Urothelium cell line (cell line): ENCODE data around the gene COQ9.
A peak's percentile ranks its signal among the peaks of the same experiment; 100 is the strongest.
"Not testable (repeated sequence)": the region's sequence is repeated elsewhere in the genome, so short reads cannot be mapped to it uniquely, and the experiment has no call there.

Source experiments
- DNase-seq: peaks from one replicate; pipeline ENCODE4 v3.0.0; 2011; ENCODE audit warnings: low spot score, mixed read lengths
- FAIRE-seq: peaks from 2 replicates; lab custom pipeline; 2011; peaks lifted over from hg19 to GRCh38; lab: Jason Lieb, UNC

COQ9 gene, protein sequence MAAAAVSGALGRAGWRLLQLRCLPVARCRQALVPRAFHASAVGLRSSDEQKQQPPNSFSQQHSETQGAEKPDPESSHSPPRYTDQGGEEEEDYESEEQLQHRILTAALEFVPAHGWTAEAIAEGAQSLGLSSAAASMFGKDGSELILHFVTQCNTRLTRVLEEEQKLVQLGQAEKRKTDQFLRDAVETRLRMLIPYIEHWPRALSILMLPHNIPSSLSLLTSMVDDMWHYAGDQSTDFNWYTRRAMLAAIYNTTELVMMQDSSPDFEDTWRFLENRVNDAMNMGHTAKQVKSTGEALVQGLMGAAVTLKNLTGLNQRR

DNA sequence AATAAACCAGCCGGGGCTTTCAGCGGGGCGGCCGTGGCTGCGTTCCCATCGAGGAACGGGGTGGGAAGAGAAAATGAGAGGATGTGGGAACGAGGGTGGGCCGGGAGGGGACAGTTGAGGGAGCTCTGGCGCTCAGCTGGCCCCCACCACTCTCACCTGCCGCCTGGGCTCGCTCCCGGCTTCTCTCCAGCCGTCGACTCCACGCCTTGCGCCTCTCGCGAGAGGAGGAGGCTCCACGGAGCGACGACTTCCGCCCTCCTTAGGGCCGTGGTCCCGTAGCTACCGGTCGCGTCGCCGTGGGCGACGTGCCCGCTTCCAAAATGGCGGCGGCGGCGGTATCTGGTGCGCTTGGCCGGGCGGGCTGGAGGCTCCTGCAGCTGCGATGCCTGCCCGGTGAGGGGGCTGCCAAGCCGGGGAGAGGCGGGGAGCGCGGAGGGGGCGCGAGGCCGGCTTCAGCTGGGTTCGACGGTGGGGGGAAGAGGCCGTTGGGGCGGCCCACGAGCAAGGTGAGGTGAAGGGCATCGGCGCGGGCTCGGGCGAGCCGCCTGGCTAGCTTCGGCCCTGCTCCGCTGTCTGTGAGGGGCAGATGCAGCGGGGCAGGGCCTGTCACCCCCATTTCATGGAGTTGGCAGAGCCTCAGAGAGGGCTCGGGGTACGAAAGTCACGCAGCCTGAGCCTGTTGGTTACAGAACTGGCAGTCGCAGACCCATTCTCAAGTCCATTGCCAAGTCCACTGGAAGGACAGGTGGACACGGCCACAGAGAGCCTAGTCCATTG lies at the start of gene COQ9, which contains the start of gene CIAPIN1:
Gene COQ9, plus strand, starts transcription at position 294 of the 777 bp plus-strand sequence. Its CDS starts 27 bp downstream, at position 321.
Gene CIAPIN1, minus strand, starts transcription at position 200 of the 777 bp plus-strand sequence. CDS start 6,457 bp downstream, outside the sequence.
- peak; percentile 92 for FAIRE-seq
- peak; percentile 98 for DNase-seq

DNA sequence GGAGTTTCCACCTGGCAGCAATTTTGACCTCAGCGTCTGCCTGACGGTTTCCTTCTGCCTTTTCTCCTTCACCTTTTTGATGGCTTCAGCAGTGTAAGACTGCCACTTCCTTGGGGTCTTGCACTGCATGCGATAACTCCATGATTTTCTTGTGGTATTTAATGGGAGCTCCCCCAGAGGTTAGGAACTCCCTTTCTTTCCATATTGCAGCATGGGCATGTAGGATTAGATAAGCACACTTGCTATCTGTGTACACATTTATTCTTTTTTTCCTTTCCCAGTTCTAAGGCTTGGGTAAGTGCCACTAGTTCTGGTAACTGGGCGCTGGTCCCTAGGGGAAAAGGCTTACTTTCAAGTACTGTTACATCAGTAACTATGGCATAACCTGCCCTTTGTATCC lies 49.8 kb upstream of the COQ9 start:
- not testable (repeated sequence) for DNase-seq, FAIRE-seq

DNA sequence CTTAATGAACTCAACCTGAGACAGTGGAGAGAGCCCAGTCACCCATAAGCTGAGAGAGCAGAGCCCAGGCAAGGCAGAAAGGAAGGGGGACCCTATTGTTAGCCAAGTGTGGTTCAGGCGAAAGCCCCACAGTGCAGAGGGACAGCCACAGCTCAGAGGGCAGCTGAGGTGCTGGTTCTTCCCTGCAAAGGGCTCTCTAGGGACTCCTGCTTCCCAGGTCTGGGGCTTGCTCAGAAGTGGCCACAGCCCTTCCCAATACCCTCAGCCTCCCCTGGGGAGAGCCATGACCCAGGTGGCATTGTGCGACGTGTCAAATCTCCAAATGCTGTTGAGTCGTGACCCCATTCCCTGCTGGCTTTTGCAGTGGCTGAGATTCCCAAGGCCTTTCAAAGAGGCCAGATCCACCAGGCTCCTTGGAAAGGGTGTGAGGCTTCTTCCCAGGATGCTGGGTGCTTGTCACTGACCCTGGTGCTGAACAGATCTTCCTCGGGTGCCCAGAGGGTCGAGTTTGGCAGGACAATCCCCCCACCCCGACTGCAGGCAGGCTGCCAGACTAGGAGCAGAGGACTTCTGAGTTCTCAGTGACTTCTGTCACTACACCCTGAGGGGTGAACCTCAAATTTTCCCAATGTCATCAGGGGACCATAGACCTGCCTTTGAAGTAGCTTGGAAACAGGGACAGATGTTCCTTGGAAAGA lies 45.2 kb upstream of the COQ9 start:
- DNase-seq: no peak
- no peak for FAIRE-seq

- DNase-seq (no peak), FAIRE-seq (no peak)
Measured at GRCh38 chr16:57403965-57404817, 43.1 kb upstream of the COQ9 start, which contains the start of gene CCL17. TSS of gene CCL17 (plus strand) at chr16:57404767. CDS start at chr16:57413933, 9,166 bp downstream.

DNA sequence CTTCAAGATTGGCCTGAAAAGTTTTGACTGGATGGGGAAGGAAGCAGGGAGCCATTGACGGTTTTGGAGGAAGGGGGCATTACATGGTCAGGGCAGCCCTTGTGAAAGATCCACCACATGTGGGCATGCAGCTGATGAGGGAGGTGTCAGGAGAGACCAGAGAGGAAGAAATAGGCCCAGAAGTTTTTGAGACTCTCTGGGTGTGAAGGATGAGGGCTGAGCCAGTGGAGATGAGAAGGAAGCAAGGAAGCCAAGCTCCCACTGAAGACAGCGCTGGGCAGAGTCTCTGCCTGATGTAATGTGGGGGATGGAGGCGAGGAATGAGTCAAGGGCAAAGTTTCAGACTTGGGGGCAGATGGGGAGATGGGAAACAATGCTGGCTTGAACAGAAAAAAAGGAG lies 42.2 kb upstream of the COQ9 start:
- FAIRE-seq: no peak
- no peak for DNase-seq

DNA sequence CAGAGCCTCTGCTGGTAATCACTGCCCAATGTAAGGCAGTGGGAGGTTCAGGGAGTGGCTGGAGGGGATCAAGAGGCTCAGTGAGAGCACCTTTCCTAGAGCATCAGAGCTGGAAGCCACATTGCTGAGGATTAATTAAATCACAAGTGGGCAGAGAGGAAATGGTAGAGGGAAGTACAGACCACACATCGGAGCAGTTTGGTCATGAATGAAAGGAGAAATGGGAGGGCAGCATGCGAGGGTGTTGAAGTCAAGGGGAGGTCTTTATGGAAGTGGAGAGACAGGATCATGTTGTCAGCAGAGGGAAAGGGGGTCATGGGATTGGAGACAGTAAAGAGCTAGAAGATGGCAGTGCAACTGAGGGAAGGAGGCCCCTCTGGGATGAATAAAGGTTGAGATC lies 40.4 kb upstream of the COQ9 start:
- DNase-seq (no peak), FAIRE-seq (no peak)

DNA sequence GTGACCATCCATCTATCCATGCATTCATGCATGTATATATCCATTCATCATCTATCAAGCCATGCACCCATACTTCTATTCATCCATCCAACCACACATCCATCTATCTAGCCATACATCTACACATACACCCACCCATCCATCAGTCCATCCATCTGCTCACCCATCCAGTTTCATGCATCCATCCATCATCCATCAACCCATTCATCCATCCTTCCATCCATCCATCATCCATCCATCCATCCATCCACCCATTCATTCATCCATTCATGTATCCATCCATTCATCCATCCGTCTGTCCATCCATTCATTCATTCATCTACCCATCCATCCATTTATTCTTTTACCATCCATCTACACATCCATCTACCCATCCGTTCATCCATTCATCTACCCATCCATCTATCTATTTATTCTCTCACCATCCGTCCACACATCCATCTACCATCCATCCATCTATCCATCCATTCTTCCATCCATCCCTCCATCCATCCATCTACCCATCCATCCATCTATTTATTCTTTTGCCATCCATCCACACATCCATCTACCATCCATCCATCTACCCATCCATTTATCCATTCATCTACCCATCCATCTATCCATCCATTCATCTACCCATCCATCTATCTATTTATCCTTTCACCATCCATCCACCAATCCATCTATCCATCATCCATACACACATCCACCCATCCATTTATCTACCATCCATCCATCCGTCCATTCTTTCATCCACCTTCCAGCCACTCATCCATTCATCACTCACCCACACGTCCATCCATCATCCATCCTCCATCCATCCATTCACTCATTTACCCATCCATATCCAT lies 39.5 kb upstream of the COQ9 start:
- DNase-seq: no peak
- FAIRE-seq: peak; percentile 79

- no peak for DNase-seq
Measured at GRCh38 chr16:57409065-57409464, 38.2 kb upstream of the COQ9 start.

DNA sequence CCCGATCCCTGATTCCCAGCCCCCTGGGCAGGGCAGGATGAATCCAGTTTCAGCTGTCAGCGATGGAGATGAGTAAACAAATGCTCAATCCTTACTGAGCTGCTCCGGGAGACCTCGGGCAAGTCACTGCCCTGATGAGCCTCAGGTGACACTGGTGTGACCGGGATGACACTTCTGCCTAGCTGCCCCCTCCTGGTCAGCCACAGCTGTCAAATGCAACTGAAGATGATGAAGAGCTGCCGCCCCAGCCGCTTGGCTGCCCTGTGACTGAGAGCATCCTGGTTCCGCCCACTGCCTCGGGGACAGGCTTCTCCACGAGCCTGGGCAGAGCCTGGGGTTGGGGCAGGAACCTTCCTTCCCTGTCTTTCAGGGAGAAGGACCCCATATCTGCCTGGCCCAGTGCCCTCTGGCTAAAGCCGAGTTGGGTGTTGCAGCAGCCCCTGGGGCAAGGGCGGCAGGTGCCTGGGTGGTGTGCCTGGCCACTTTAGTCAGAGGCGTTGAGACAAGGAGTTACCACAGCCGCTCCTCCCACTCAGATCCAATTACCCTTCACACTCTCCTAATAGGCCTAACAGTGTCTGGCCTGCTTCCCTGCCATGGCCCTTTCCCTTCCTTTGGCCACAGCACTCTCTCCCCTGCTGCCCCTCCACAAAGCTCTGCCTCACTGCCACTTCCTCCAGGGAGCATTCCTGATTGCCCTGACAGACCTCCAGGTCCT lies 37.2 kb upstream of the COQ9 start:
- FAIRE-seq (peak; percentile 13), DNase-seq (no peak)

More at GRCh38 chr16:57409065-57409464, 38.2 kb upstream of the COQ9 start:
- no peak for FAIRE-seq

- no peak for DNase-seq
- no peak for FAIRE-seq
Measured at GRCh38 chr16:57411362-57411976, 35.8 kb upstream of the COQ9 start.

DNA sequence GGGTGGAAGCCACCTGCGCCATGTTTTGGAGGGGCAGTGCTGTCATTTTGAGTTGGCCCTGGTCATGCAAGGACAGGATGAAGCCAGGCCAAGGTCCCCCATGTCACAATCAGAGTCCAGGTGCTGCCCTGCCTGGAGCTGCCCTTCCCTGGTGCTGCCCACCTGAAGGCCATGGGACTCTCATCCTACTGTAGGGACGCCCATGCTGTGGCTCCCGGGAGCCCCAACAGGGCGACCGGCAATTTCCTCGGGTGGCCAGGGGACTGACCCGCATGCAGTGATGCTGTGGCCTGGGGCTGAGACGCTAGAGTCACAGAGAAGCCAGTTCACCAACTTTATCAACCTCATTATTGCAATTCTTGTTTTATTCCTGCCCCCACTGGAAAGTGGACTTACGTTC lies 34.7 kb upstream of the COQ9 start:
- DNase-seq (no peak), FAIRE-seq (no peak)

DNA sequence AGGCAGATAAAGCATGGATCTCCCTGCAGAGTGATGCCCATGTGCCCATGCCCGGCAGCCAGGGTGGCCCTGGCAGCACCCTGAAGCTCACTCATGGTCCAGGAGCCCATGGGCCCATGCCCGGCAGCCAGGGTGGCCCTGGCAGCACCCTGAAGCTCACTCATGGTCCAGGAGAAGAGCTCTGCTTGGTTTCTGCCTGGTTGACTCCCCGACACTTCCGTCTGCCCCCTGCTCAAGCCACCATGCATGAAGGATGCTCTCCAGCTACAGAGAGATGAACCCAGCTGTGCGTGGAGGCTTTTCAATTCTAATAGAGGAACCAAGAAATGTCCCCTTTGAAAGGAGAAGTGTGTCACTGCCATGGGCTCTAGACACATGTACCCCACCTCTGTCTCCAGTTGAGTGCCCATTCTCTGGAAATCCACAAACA lies 34.0 kb upstream of the COQ9 start:
- FAIRE-seq (no peak), DNase-seq (no peak)

DNA sequence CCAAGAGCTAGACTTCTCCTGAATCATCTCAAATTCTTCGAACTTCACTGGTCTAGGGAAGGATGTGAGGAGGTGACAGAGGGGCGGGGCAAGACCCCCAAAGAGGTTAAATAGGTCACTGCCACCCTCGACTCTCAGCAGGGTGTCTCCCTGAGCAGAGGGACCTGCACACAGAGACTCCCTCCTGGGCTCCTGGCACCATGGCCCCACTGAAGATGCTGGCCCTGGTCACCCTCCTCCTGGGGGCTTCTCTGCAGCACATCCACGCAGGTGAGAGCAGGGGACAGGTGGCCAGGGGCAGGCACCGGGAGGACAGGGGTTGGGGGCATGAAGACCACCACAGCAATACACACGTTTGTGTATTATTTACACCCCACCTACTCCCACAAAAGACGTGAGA lies 33.5 kb upstream of the COQ9 start:
- FAIRE-seq (no peak), DNase-seq (no peak)

- no peak for DNase-seq
- FAIRE-seq: no peak
Measured at GRCh38 chr16:57416084-57416483, 31.2 kb upstream of the COQ9 start.

- DNase-seq (no peak), FAIRE-seq (no peak)
Measured at GRCh38 chr16:57419506-57419905, 27.8 kb upstream of the COQ9 start.

DNA sequence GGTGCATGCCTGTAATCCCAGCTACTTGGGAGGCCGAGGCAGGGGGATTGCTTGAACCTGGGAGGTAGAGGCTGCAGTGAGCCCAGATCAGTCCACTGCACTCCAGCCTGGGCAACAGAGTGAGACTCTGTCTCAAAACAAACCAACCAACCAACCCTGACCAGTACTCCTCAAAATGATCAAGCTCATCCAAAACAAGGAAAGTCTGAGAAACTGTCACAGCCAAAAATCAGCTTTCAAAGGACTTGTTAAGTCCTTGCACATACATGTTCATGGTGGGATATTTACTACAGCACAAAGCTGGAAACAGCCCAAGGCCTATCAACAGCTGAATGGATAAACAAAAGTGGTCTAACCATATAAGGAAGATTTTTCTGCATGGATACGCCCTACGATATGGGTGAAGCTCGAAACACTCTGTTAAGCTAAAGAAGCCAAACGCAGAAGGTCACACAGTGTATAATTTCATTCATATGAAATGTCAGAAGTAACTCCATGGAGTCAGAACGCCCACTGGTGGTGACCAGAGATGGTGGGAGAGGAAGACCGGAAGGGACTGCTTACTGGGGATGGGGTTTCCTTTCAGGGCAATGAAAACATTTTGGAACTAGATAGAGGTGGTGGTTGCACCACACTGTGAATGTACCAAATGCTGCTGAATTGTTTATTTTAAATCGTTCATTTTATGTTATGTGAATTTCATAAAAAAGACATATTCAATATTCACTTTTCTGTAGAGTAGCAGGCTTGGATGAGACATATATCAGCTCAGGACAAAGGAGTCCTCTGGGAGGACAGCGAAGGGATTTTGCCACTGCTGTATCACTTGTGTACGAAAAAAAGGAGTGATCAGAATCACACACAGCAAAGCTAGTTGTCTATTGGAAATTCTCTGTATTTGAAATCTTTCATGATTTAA lies 25.0 kb upstream of the COQ9 start:
- DNase-seq: peak; percentile 55
- no peak for FAIRE-seq

DNA sequence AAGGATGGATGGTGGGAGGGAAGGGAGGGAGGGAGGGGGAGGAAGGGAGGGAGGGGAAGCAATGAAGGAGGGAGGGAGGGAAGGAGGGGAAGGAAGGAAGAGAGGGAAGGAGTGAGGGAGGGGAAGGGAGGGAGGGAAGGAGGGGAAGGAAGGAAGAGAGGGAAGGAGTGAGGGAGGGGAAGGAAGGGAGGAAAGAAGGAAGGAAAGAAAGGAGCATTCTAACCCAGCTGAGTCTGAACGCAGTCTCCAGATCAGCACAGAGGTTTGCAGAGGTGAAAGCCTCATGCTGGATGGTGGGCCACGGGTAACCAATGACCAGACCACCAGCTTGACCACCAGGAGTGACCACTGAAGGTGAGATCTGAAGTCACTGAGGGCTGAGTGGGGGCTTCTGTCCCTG lies 24.1 kb upstream of the COQ9 start:
- DNase-seq (no peak), FAIRE-seq (no peak)
